Measurements from ENCODE around the gene MID1.

Gene MID1

DNA sequence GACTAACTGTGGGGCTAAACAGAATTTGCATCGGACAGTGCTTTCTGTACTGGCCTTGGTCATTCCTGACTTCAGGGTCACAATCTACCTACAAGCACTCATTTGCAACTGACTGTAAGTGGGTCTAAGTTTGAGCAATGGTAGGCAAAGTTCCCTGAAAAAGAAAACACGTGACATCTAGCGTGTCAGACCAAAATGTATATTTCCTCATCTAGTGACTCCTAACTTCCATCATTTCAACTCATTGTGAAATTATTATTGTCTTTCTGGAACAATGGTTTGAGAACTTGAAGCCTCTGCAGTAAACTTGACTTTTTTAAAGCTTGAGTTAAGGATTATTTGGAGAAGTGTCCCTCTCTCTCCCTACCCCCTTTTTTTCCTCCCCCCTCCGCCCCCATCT, 113.6 kb downstream of the MID1 start:
- no peak for DNase-seq (ENCODE audit: low read depth)
- TF ChIP-seq CTCF (IDR thresholded peaks at IDR 0.05; ENCODE audit: insufficient read depth, low read depth, low read length, missing control alignments), result no peak

DNA sequence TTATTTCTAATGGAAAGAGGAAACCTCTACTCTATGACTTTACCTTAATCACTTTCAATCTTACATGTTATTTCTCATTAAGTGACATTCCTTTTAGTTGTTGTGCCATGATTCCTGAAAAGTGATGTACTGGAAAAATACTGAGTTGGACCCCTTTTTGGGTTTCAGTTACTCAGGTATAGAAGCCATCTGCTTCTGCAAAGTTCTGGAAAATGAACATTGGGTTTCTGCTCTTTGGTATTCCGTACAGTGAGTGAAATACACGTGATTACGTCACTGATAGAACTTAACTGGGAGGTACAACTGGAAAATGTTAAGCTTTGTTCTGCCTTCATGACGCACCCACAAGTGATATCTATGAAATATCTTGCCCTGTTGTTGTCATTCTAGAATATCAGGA, 114.7 kb downstream of the MID1 start:
- no peak for TF ChIP-seq CTCF (IDR thresholded peaks at IDR 0.05; ENCODE audit: insufficient read depth, low read depth, low read length, missing control alignments)
- no peak for DNase-seq (ENCODE audit: low read depth)
- no peak overlapping the region for H3K4me3 ChIP-seq (ENCODE audit: low read length)

More for the DNA sequence above, 113.6 kb downstream of the MID1 start:
- no peak overlapping the region for H3K4me3 ChIP-seq (ENCODE audit: low read length)

GRCh38 chrX:10502961-10503360, 117.4 kb downstream of the MID1 start:
- H3K4me3 ChIP-seq (ENCODE audit: low read length), result no peak overlapping the region
- no peak for DNase-seq (ENCODE audit: low read depth)
- TF ChIP-seq CTCF (IDR thresholded peaks at IDR 0.05; ENCODE audit: insufficient read depth, low read depth, low read length, missing control alignments), result no peak

- TF ChIP-seq CTCF (IDR thresholded peaks at IDR 0.05; ENCODE audit: insufficient read depth, low read depth, low read length, missing control alignments), result no peak
- DNase-seq (ENCODE audit: low read depth), result no peak
- no peak overlapping the region for H3K4me3 ChIP-seq (ENCODE audit: low read length)
Measured at GRCh38 chrX:10501611-10502010, 118.8 kb downstream of the MID1 start.

- TF ChIP-seq CTCF (IDR thresholded peaks at IDR 0.05; ENCODE audit: insufficient read depth, low read depth, low read length, missing control alignments), result no peak
- no peak overlapping the region for H3K4me3 ChIP-seq (ENCODE audit: low read length)
- DNase-seq (ENCODE audit: low read depth), result no peak
Measured at GRCh38 chrX:10496345-10496965, 123.9 kb downstream of the MID1 start.

- no peak for TF ChIP-seq CTCF (IDR thresholded peaks at IDR 0.05; ENCODE audit: insufficient read depth, low read depth, low read length, missing control alignments)
Measured at GRCh38 chrX:10495677-10496076, 124.7 kb downstream of the MID1 start.

GRCh38 chrX:10492250-10492649, 128.1 kb downstream of the MID1 start:
- no peak for TF ChIP-seq CTCF (IDR thresholded peaks at IDR 0.05; ENCODE audit: insufficient read depth, low read depth, low read length, missing control alignments)

More at GRCh38 chrX:10495677-10496076, 124.7 kb downstream of the MID1 start:
- no peak overlapping the region for H3K4me3 ChIP-seq (ENCODE audit: low read length)
- no peak for DNase-seq (ENCODE audit: low read depth)

More at GRCh38 chrX:10492250-10492649, 128.1 kb downstream of the MID1 start:
- DNase-seq (ENCODE audit: low read depth), result no peak
- no peak overlapping the region for H3K4me3 ChIP-seq (ENCODE audit: low read length)

Measured in epithelial cell of esophagus (primary cell).